ENCODE data around the gene ST6GALNAC6.

- TF ChIP-seq CTCF (conservative IDR thresholded peaks at IDR 0.05; ENCODE audit: low read depth, low read length) = no peak
- no peak for TF ChIP-seq POLR2A (IDR thresholded peaks at IDR 0.05; ENCODE audit: low read depth, low read length)
- no peak for TF ChIP-seq RAD21 (IDR thresholded peaks at IDR 0.05; ENCODE audit: low read length)
- TF ChIP-seq SMC3 (IDR thresholded peaks at IDR 0.05; ENCODE audit: low read depth, low read length) = no peak
- no peak for TF ChIP-seq CHD1 (IDR thresholded peaks at IDR 0.05; ENCODE audit: low read depth, low read length)
- no peak for TF ChIP-seq RFX5 (IDR thresholded peaks at IDR 0.05; ENCODE audit: low read depth, low read length)
- no peak for TF ChIP-seq NFE2L2 (IDR thresholded peaks at IDR 0.05; ENCODE audit: low read depth, low read length)
- no peak for TF ChIP-seq MAFK (IDR thresholded peaks at IDR 0.05; ENCODE audit: low read depth, low read length)
- TF ChIP-seq FOS (IDR thresholded peaks at IDR 0.05; ENCODE audit: low read depth, low read length) = no peak
- no peak for TF ChIP-seq MXI1 (IDR thresholded peaks at IDR 0.05; ENCODE audit: borderline replicate concordance, low read depth, low read length)
Measured at GRCh38 chr9:127873223-127873691, 26.1 kb downstream of the ST6GALNAC6 start.

Data from IMR-90 (cell line).